HG03066 (cell line): ENCODE data around the gene SPTB.

Source experiments
- ATAC-seq: cut with Tn5 transposase; IDR thresholded peaks from one replicate; pipeline ENCODE4 v1.9.1; 2021; ENCODE audit warnings: low read depth; ENCODE audit not compliant: unreplicated experiment

Gene SPTB

DNA sequence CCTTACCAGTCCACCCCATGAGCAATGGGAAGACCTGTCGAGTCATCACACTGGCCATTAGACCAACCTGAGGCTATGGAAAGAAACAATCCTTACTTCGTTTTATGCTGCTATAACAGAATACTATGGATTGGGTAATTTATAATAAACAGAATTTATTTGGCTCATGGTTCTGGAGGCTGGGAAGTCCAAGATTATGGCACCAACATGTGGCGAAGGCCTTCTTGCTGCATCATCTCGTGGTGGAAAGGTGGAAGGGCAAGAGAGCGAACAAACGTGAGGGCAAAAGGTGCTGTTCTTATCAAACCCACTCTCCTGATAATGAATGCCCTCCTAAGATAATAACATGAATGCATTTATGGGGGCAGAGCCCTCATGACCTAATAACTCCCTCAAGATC, 9.6 kb upstream of the SPTB start:
- ATAC-seq = no peak

DNA sequence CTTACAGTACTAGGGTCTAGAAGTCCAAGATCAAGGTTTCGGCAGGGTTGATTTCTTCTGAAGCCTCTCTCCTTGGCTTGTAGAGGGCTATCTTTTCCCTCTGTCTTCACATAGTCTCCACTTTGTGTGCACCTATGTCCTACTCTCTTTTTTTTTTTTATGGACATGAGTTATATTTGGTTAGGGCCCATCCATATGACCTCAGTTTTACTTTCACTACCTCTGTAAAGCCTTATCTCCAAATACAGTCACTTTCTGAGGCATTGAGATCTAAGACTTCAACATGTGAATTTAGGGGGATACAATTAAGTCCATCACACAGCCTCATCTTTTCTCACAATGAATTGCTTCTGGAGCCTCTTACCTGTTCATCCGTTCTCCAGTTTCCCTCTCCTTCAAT, 5.9 kb upstream of the SPTB start:
- no peak for ATAC-seq

DNA sequence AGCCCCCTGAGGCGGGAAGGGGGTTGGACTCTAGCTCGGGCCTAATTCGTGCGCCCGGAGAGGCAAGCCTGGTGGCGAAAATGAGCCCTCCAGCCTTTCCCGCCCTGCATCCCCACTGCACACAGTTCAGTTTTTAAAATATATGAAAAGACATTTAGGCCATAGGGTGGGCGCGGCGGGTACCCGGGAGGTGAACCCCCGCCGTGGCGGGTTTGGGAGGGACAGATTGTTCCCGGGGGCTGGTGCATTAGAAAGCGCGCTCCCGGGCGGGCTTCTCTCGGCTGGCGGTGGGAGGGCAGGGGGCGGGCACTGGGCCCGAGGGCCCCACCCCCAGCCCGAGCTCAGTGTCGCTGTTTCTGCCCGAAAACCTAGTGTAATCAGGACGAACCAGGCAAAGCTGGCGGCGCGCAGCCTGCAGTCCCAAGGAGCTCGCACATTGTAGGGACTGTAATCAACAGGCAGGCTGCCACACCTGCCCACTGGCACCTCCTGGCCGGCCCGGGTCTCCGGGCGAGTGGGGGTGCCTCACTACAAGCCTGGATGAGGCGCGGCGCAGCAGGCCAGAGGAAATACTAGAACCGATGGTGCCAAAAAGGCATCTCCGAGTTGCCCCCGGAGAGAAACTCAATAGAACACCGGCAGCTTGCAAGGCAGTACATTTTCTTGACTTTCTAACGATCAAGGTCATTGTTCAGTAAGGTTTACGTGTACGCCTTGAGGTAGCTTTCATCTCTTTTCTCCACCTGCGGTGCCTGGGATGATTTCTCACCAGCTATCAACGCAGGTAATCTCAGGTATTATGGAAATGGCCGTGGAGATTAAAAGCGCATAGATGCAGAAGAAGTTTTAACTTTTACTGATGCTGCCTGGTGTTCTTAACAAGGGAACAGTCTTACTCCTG, 764 bp upstream of the SPTB start:
- no peak for ATAC-seq

DNA sequence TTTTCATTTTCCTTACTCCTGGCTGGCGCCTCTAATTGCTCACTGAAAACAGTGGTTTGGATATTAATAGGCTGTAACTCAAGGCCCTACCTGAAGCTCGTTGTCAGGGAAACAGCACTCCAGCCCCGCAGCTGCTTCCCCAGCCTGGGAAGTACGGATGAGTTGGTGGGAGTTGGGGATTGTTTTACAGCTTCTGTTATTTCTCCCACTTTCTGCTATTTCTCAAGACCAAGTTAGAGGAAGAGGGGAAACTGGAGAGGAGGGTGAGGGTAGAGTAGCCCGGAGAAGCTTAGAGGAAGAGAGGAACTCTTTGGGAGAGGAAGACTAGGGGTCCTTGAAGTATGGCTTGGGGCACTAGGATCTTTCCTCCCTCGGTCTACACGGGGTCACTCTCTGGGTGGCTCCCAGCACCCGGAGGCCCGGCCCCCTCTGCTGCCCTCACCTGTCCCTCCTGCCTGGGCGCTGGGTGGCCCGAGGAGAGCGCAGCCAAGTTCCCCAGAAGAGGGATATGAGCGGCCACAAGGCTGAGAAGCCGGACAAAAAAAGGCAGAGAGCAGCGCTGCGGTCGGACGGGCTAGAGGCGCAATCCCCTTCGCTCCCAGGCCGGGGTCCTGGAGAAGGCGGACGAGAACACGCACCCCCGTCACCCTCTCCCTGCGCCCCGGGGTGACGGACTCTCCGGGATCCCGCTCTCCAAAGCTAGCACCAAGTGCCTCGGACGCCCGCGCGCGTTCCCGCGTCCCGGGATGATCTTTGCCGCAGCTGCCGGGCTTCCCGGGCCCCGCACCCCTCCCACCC, 671 bp downstream of the SPTB start:
- no peak for ATAC-seq

DNA sequence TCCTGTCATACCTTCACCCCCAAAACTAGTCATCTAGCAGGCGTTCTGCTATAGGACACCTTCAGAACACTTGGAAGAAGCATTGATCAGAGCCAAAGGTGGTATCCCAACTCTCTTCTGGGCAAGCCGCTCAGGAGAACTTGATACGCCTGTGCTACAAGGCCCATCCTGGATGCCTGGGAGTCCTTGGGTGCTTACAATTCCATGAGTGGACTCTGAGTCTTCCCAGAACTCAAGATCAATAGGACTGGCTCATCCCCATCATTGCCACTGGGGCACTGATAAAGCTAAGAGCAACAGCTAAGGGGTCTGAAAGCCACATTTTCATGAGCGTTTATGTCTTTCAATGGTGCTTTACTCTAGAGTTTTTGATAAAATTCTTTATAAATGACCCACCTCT, 1.9 kb downstream of the SPTB start:
- no peak for ATAC-seq

DNA sequence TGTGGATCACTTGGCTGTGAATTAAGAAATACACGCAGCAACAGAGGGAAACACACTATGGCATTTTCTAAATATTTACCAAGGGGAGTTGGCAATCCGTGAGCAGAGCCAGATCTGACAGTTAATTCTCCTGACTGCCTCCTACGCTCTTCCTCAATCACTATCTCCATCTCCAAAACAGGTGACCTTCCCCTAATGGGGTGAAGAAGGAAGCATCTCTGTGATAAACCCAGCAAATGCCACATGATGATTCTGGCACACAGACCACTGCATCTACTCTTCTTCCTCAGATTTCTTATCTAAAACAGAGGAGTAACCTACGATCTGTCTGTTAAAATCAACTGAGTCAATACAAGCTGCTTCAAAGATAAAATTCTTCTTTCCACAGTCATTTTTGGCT, 4.4 kb downstream of the SPTB start:
- ATAC-seq = no peak

DNA sequence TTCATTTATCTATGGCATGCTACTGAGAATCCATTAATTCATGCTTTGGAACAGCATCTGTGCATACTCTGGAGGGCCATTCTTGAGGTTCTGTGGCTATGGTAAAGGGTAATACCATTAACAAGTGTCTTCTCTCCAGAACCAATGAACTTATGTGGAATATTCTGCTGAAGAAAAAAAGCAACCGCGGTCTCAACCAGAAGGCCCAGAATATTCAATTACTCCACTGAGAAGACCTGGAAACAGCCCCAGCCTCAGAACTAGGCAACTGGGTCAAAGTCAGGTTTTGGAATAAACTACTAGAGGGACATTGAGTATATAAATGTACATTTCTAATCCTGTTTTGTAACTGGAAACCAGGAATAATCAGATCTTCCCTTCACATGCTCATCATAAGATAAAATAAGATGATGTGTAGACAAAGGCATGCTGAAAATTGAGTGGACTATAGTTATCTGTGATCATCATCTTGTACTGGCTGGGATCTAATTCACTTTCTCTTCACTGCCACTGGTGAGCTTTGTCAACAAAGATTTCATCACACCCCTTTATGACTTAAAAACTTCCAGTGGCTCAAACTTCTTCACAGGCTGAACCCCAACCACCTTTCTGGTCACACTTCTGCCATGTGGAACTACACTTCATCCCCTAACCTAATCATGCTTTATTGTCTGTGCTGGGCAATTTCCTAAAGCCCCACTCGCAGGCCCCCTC, 6.0 kb downstream of the SPTB start:
- no peak for ATAC-seq

DNA sequence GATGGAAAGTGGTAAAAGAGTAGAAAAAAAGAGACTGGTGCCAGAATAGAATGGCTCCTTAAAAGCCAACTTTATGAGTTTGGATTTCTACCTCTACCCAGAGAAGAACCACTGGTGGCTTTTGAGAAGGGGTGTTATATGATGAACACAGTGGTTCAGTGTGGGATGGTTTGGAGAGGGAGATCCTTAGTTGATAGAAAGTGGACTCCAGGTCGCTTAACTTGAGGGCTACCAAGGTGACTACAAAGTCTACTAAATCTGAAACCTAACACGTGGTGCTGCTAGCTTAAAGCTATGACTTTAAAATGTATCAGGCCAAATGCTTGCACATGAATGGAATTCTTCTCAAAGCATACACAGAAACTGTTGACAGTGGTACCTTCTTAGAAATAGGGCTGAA, 8.4 kb downstream of the SPTB start:
- no peak for ATAC-seq

DNA sequence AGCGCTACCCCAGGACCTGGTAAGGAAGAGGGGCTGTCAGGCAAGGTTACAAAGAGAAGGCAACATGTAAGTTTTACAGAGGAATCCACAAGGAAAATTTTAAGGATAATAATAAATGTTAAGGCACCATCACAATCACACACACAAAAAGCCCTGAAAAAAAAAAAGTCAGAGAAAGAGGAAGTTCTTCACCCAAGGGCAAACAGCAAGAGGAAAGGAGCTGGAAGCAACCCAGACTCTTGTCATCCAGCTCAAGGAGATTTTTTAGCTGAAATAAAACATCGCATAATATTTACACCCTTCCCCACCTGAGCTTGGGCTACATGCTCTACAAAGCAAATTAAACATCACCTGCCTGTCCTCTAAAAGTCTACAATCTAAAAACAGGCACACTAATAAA, 9.5 kb downstream of the SPTB start:
- no peak for ATAC-seq

DNA sequence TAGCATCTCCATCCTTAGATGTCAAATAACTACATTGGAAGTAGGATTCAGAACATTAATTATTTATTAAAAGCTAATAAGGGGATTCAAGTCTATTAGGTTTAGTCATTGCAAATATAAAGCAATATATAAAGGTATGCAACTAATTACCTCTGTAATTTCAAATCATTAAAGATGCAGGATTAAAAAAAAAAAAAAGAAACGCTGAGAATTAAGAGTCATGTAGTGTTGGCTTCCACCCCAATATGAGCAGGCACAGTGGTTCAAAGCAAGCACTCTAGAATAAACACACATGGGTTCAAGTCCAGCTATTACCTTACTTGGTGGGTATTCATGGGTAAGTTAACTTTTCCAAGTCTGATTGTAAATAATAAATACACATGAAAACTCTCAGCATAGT, 10.9 kb downstream of the SPTB start:
- ATAC-seq = no peak

DNA sequence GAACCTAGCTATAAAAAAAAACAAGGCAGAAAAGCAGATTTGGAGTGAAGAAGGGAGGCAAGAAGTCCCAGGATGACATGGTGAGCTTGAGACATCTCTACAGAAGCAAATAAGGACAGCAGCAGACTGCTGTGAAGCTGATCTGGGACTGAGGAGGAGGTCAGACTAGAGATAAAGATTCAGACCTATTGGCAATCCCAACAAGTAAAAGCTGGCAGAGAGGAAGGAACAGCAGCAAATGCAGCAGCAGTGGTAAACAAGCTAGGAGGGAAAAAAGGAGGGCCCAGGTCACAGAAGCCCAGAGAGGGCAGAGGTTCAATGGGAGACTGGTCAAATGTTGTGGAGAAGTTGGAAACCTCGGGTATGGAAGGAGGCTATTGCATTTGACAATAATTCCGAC, 11.3 kb downstream of the SPTB start:
- no peak for ATAC-seq

DNA sequence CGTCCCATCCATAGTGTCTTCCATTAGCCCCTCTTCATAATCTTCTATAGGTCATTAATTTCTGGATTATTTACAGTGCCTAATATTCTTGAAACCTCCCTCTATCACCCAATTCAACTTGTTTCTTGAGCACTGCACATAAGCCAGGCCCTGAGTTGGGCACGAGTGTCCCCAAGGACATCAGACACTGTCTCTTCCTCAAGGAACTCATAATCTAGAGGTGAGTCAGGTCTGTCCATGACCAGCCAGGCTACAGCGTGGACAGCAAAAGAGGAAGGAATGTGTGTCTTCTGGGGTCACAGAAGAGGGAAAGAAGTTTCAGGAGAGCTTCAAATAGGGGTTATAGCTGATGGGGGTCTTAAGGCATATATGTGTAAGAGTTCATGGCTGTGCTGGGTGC, 12.5 kb downstream of the SPTB start:
- no peak for ATAC-seq

DNA sequence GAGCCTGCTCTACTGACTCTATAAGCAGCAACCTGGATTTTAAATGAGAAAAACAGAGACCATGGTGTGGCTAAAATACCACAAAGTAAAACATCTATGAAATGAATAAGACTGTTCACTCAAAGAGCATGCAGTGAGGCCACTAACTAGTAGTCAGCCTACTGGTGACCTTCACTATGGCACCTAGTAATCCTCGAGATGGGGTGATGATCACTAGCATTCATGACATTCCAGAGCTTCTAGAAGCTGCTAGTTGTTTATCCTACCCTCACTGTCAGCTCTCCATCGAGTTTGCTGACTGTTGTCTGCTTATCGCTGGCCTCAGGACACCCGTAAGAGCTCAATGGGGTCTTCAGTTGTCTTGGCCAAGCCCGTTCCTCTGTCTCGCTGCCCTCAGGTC, 13.7 kb downstream of the SPTB start:
- ATAC-seq = no peak

DNA sequence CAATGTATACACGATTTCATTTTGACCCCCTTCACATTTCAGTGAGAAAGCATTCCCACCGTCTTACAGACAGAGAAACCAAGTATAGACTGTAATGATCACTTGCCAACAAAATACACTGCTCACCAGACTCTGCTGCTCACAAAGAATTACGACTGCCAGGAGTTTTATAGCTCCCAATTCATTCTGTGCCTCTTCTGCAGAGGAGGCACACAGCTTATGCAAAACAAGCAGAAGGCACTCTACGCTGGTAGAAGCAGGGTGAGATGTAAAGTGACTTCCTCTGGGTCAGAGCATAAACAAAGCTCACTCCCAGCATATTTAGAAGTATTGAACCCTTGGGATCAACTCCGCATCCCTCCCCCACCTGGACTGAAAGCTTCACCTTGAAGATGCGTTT, 14.6 kb downstream of the SPTB start:
- ATAC-seq = no peak

DNA sequence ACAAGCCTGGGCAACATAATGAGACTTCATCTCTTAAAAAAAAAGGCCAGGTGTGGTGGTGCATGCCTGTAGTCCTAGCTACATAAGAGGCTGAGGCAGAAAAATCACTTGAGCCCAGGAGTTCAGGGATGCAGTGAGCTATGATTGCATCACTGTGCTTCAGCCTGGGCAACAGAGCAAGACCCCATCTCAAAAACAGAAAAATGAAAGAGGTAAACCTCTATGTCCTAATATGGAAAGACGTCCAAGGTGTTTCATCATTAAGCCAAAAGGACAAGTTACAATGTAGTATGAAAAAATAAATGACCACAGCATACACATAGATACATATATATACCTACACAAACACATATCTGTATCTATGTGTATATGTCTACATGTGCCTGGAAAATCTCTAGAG, 15.4 kb downstream of the SPTB start:
- ATAC-seq = no peak

DNA sequence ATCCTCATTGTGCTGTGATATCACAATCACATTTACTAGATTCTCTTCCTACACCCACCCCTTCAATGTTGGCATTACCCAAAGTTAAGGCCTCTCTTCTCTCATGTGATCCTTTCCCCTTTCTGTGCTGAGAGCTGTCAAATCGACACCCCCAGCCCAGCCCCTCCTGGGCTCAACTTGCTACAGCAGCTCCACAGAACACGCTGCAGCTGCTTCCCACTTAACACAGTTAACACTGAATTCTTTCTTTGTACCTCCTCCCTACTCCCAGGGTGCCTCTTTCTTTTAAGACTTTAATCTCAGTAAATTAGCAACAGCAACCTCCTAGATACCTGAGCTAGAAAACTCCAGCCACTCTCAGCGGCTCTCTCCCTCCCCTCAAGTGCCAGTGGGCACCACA, 17.8 kb downstream of the SPTB start:
- no peak for ATAC-seq

DNA sequence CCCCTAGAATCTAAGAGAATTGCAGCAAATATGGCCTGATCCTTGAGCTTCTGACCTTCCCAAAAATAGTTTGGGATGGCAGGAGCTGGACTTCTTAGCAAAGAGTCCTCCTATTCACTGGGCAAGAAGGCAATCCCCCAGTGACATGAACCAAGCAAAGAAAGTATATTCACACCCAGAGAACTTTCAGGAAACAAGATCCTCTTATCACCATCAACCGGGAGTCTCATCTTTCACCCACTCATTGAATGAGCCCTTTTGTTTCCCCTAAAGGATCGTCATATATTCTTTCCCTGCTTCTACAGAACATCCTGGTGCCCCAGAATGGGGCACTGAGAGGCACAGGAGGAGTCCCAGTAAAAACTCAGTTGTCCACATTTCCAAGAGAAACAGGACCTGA, 19.7 kb downstream of the SPTB start:
- ATAC-seq = no peak

DNA sequence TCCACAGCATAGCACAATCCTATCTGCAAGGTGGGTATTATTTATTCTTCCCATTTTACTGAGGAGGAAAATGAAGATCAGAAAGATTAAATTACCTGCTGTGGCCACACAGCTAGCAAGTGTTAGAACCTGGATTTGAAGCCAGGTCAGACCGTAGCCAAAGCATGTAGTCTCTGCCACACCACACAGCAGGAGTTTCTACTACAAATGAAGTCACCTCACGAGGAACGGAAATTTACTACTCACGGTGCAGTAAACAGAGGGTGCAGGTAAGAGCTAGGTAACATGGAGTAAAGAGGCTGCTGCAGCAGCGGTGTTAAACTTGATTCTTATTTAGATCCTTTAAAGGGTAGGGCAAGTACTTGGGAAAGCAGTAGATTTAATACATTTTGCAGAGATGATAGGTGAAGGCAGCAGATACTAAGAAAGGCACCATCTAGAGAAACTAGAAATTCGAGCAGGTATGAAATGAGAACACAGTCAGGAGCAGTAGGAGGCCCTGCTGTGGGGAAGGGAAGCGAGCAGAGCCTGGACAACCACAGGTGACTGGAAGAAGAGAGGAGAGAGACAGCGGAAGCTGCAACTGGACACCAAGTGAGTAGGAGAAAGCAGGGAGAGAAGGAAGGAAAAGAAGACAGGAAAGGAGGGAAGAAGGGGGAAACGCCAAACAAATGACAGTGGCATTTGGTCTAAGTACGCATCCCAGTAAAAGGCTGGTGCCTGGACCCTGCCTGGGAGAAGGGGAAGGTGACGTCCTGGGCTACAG, 21.5 kb downstream of the SPTB start:
- ATAC-seq = no peak

DNA sequence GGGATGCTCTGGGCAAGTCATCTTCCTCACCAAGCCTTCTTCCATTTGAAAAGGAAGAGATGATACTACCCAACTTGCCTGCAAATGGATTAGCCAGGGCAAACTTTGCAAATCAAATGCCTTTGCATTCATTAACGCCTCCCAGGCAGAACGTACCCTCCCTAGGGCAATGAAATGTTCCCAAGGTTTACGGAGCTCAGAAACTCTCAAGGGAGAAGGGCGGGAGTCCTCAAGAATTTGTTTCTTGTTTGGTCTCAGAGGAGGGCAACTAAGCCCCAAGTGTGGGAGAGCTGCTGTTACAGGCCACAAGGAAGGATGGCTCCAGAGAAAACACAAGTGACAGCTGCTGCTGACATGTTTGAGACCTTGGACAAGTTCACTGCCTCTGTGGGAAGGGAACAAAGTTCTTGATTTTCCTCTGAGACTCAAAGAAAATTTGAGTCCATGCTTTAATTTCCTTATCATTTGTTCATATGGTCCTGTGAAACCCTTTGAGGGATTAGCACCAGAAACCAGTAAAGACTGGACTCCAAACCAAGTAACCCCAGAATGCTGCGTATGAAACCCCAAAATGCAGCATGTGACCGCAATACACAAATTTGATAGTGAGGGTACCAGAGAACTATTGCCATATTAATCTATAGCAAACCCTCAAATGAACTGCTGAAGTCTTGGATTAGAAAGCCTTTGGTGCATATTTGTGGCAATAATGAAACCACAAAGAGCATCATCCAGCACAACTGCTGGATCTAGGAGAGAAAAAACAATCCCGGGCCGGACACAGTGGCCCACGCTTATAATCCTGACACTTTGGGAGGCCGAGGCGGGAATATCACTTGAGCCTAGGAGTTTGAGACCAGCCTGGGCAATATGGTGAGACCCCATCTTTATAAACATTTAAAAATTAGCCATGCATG, 22.9 kb downstream of the SPTB start:
- ATAC-seq = no peak
